ENCODE results near the gene CHFR. TPM values are rescaled to one million over a fixed set of nuclear protein-coding genes. Genes with fewer than 3 reads are reported as not detected.
"Not testable (repeated sequence)": the region's sequence is repeated elsewhere in the genome, so short reads cannot be mapped to it uniquely, and the experiment has no call there.

CHFR gene
- total RNA-seq, 1 donor from 2014 or later: 90.7 TPM

DNA sequence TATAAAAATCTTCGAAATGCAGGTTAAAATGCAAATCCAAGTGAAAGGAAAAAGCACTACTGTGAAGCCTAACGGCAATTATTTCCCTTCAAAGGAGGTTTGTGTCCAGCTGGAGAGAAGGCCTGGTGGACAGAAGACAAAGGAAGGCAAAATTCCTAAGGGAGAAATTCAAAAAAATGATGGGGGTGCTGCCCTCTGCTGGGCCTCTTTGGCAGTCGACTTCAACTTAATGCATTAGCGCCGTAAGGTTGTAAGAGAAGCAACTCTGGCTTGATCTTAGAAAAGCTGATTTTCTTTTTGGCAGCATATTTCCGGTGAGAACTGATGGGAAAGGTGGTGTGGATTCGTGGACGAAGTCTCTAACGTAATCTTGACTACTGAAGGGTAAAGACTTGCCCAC is 34.3 kb upstream of the CHFR start:
- Mint-ChIP-seq H3K9me3 (ENCODE audit: unreplicated experiment) (peaks cover 48% of the 10 kb centered on the region), H3K36me3 (ENCODE audit: unreplicated experiment) (peaks cover 66% of the 10 kb centered on the region), H3K27ac (ENCODE audit: unreplicated experiment) (no peak overlapping the region), H3K4me3 (ENCODE audit: unreplicated experiment) (no peak overlapping the region), H3K4me1 (ENCODE audit: low read depth, unreplicated experiment) (no peaks in the 10 kb centered on the region), H3K27me3 (ENCODE audit: unreplicated experiment) (peaks cover 5% of the 10 kb centered on the region)
- DNase-seq: no peak
- TF ChIP-seq, protein P1, sequence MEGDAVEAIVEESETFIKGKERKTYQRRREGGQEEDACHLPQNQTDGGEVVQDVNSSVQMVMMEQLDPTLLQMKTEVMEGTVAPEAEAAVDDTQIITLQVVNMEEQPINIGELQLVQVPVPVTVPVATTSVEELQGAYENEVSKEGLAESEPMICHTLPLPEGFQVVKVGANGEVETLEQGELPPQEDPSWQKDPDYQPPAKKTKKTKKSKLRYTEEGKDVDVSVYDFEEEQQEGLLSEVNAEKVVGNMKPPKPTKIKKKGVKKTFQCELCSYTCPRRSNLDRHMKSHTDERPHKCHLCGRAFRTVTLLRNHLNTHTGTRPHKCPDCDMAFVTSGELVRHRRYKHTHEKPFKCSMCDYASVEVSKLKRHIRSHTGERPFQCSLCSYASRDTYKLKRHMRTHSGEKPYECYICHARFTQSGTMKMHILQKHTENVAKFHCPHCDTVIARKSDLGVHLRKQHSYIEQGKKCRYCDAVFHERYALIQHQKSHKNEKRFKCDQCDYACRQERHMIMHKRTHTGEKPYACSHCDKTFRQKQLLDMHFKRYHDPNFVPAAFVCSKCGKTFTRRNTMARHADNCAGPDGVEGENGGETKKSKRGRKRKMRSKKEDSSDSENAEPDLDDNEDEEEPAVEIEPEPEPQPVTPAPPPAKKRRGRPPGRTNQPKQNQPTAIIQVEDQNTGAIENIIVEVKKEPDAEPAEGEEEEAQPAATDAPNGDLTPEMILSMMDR (IDR thresholded peaks at IDR 0.05; ENCODE audit: partially characterized antibody, unreplicated experiment): no peak

DNA sequence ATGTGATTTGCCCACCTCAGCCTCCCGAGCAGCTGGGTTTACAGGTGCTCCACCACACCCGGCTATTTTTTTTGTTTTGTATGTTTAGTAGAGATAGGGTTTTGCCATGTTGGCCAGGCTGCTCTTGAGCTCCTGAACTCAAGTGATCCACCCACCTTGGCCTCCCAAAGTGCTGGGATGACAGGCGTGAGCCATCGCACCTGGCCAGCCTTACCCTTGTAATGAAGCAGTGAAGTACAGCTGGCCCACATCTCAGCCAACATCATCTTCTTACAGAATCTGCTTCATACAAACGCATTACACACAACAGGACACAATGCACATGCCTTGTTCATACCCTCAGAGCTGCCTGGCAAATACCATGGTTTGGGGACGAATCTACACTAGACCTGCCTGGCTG is 31.3 kb upstream of the CHFR start:
- H3K9me3 Mint-ChIP-seq (ENCODE audit: unreplicated experiment): peaks cover 32% of the 10 kb centered on the region
- H3K4me3 Mint-ChIP-seq (ENCODE audit: unreplicated experiment): no peak overlapping the region
- no peak for DNase-seq
- no peak overlapping the region for H3K27ac Mint-ChIP-seq (ENCODE audit: unreplicated experiment)
- H3K4me1 Mint-ChIP-seq (ENCODE audit: low read depth, unreplicated experiment): no peaks in the 10 kb centered on the region
- peaks cover 50% of the 10 kb centered on the region for H3K36me3 Mint-ChIP-seq (ENCODE audit: unreplicated experiment)
- peaks cover 2% of the 10 kb centered on the region for H3K27me3 Mint-ChIP-seq (ENCODE audit: unreplicated experiment)
- TF ChIP-seq, protein P1 (IDR thresholded peaks at IDR 0.05; ENCODE audit: partially characterized antibody, unreplicated experiment): no peak

DNA sequence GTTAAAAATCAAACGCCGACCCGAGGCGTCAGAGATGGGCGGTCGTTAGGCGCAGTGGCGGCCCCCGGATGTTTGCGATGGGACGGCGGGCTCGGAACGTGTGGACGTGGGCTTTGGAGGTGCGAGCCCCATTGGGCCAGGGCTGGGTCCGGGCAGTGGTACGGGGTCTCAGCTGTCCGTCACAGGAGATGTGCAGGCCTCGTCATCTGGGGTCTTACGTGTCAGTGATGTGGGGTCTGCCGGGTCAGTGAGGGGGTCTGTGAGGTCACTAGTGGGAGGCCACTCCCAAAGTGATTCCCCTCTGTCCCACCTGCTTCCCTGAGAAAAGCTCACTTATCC is 21.6 kb upstream of the CHFR start:
- peak overlapping the region; percentile 89 for H3K4me3 Mint-ChIP-seq (ENCODE audit: unreplicated experiment)
- no peak for DNase-seq
- peaks cover 1% of the 10 kb centered on the region for H3K27me3 Mint-ChIP-seq (ENCODE audit: unreplicated experiment)
- no peaks in the 10 kb centered on the region for H3K4me1 Mint-ChIP-seq (ENCODE audit: low read depth, unreplicated experiment)
- H3K9me3 Mint-ChIP-seq (ENCODE audit: unreplicated experiment): peaks cover 7% of the 10 kb centered on the region
- H3K36me3 Mint-ChIP-seq (ENCODE audit: unreplicated experiment): peaks cover 16% of the 10 kb centered on the region
- TF ChIP-seq, protein P1 (IDR thresholded peaks at IDR 0.05; ENCODE audit: partially characterized antibody, unreplicated experiment): no peak
- peak overlapping the region; percentile 12 for H3K27ac Mint-ChIP-seq (ENCODE audit: unreplicated experiment)

DNA sequence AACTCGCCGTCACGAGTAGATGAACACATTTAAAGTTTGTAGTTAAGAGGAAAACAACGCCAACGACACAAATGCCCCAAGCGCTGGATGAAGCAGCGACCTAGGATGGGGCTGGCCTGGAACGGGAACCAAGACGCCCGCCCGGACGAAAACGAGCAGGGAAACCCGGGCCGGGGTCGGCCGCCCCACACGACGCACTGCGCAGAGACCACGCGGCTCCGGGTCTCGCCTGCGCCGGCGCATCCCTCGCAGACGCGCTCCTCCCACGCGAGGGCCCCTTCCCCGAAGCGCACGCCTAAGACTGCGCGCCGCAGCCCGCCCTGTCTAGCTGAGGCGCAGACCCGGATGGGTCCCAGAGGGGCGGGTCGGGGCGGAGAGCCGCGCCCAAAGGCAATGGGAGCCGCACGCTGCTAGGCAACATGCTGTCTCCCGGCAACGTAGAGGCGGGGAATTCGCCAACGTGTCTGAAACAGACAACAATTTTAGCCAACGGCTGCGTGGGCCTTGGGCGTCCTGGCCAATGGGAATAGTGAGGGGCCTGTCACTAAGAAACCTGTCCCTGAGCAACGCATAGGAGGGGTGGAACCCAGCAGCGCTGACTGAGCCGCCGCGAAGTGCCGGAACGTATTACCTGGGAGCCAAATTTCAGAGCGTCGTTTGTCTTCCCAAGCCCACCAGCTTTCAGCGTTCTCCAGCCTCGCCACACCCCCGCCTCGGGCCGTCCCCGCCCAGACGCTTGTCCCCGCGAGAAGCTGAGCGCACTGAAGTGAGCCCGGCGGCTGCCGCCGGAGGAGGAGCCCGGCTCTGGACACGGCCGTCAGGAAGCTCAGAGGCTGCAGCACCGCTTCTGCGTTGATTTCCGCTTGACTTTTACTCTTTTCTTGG is 21.0 kb upstream of the CHFR start:
- H3K9me3 Mint-ChIP-seq (ENCODE audit: unreplicated experiment): peaks cover 3% of the 10 kb centered on the region
- peaks cover 12% of the 10 kb centered on the region for H3K36me3 Mint-ChIP-seq (ENCODE audit: unreplicated experiment)
- H3K4me3 Mint-ChIP-seq (ENCODE audit: unreplicated experiment): peak overlapping the region; percentile 89
- peak; percentile 97 for DNase-seq
- peak overlapping the region; percentile 28 for H3K27ac Mint-ChIP-seq (ENCODE audit: unreplicated experiment)
- peaks cover 1% of the 10 kb centered on the region for H3K27me3 Mint-ChIP-seq (ENCODE audit: unreplicated experiment)
- TF ChIP-seq, protein P1 (IDR thresholded peaks at IDR 0.05; ENCODE audit: partially characterized antibody, unreplicated experiment): no peak
- H3K4me1 Mint-ChIP-seq (ENCODE audit: low read depth, unreplicated experiment): no peaks in the 10 kb centered on the region

DNA sequence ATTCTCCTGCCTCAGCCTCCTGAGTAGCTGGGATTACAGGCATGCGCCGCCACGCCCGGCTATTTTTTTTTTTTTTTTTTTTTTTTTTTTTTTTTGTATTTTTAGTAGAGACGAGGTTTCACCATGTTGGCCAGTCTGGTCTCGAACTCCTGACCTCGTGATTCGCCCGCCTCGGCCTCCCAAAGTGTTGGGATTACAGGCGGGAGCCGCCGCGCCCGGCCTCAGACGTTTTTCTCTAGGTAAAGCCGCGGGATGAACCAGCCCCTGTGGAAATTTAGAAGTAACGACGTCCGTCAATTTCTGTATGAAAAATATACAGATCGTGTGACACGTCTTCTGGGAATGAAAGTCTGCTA is 20.4 kb upstream of the CHFR start:
- H3K4me3 Mint-ChIP-seq (ENCODE audit: unreplicated experiment): peak overlapping the region; percentile 84
- peaks cover 13% of the 10 kb centered on the region for H3K36me3 Mint-ChIP-seq (ENCODE audit: unreplicated experiment)
- H3K27ac Mint-ChIP-seq (ENCODE audit: unreplicated experiment); DNase-seq; H3K27me3 Mint-ChIP-seq (ENCODE audit: unreplicated experiment); H3K9me3 Mint-ChIP-seq (ENCODE audit: unreplicated experiment); H3K4me1 Mint-ChIP-seq (ENCODE audit: low read depth, unreplicated experiment): not testable (repeated sequence)
